Thoracic aorta (tissue), 2 donors: ENCODE results near the gene PLK5. TPM values are rescaled to one million over a fixed set of nuclear protein-coding genes. Genes with fewer than 3 reads are reported as not detected.

Experiments used
- ATAC-seq: fragments of 150-250 bp; one replicate; pipeline ENCODE4 v1.8.0; 2017; ENCODE audit warnings: low read depth; ENCODE audit not compliant: insufficient number of reproducible peaks, low FRiP score
- DNase-seq: peaks from one replicate; pipeline ENCODE4 v3.0.0-alpha.2; 2020; ENCODE audit warnings: low spot score
- H3K27ac ChIP-seq, 2 donors: fragments of 200-600 bp; sonication (generic); 1 replicate in 1 of 2; 2 replicates in 1 of 2; pipeline ENCODE4 v1.5.1; 2016; ENCODE audit warnings: mild to moderate bottlenecking in 2 of 2, moderate library complexity in 2 of 2
- H3K27me3 ChIP-seq: fragments of 200-600 bp; sonication (generic); replicated peaks from 2 replicates; pipeline ENCODE4 v1.6.0; 2016; ENCODE audit warnings: mild to moderate bottlenecking; ENCODE audit not compliant: insufficient read depth
- H3K36me3 ChIP-seq: fragments of 200-600 bp; sonication (generic); one replicate; pipeline ENCODE4 v1.5.1; 2016
- H3K4me1 ChIP-seq, 2 donors: fragments of 200-600 bp; sonication (generic); 1 replicate in 1 of 2; 2 replicates in 1 of 2; pipeline versions ENCODE4 v1.5.1 to v1.6.0; 2016; ENCODE audit warnings: low read depth in 2 of 2, mild to moderate bottlenecking in 1 of 2; ENCODE audit not compliant: control insufficient read depth in 1 of 2
- H3K4me3 ChIP-seq: fragments of 200-600 bp; sonication (generic); 2 replicates; pipeline ENCODE4 v1.5.1; 2016; ENCODE audit warnings: mild to moderate bottlenecking
- H3K9me3 ChIP-seq: fragments of 200-600 bp; sonication (generic); 2 replicates; pipeline ENCODE4 v1.5.1; 2016
- CTCF ChIP-seq: fragments of 200-600 bp; sonication (generic); IDR thresholded peaks from one replicate; pipeline ENCODE4 v1.5.1; 2019; ENCODE audit warnings: antibody characterized with exemption
- total RNA-seq, 2 donors: library from RNA; depleted of rRNA; stranded (reverse); fragments of >200 nt; gene quantifications; one replicate each; pipeline versions ENCODE4 v1.1.0 to v1.2.3, GENCODE V29; 2016

PLK5 gene
- total RNA-seq, 2 donors from 2014 or later, result not detected

DNA sequence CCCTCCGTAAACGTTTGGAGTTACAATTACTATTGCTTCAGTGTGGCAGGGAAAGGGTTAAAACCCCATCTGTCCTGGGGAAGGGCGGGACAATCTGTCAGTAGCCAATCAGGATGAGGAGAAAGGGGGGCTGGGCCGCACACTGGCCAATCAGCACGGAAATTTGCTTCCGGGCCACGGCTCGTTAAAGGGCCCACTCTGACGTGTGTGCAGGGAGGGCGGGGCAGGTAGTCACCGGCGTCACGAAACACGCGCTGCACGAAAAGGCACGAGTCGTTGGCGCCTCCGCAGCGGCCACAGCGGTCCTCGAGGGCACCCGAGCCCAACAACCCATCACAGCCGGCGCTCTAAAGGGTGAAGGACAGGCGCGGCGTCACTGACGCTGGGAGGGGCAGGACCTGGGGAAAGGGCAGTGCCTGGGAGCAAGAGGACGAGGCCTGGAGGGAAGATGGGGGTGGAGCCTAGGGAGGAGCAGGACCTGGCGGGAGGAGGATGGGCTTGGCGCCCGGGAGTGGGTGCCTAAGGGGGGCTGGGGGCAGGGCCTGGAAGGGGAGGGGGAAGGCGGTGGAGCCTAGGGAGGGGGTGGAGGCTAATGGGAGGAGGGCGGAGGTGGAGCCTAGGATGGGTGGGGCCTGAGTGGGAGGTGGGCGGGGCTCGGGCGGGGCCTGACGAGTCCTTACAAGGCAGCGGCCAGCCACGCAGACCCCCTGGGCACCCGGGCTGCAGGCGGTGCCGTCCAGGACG is 15.9 kb upstream of the PLK5 start:
- no peaks in the 10 kb centered on the region for H3K27me3 ChIP-seq
- H3K27ac ChIP-seq, result peak overlapping the region; percentile 68 to 86
- DNase-seq, result peak; percentile 72
- no peaks in the 10 kb centered on the region for H3K9me3 ChIP-seq
- peak overlapping the region; percentile 75 for H3K4me3 ChIP-seq
- no peak for TF ChIP-seq CTCF
- H3K4me1 ChIP-seq, result peaks cover 3 to 24% of the 10 kb centered on the region in 2 donors
- ATAC-seq, result peak; percentile 80
- no peaks in the 10 kb centered on the region for H3K36me3 ChIP-seq

- no peaks in the 10 kb centered on the region for H3K9me3 ChIP-seq
- peak overlapping the region; percentile 75 for H3K4me3 ChIP-seq
- H3K27me3 ChIP-seq, result no peaks in the 10 kb centered on the region
- no peak for DNase-seq
- peak overlapping the region in 1 of 2 donors; percentile 68 for H3K27ac ChIP-seq
- no peak for TF ChIP-seq CTCF
- H3K36me3 ChIP-seq, result no peaks in the 10 kb centered on the region
- peaks cover 3 to 21% of the 10 kb centered on the region in 2 donors for H3K4me1 ChIP-seq
- ATAC-seq, result no peak
Observed at GRCh38 chr19:1508507-1508856, 15.4 kb upstream of the PLK5 start.

GRCh38 chr19:1509602-1510441 is 14.1 kb upstream of the PLK5 start:
- DNase-seq (no peak), ATAC-seq (no peak)
- Histone ChIP-seq H3K27ac (peak overlapping the region in 1 of 2 donors; percentile 68), H3K4me3 (no peak overlapping the region), H3K9me3 (no peaks in the 10 kb centered on the region), H3K27me3 (no peaks in the 10 kb centered on the region), H3K4me1 (peaks cover 3 to 24% of the 10 kb centered on the region in 2 donors), H3K36me3 (no peaks in the 10 kb centered on the region)
- no peak for TF ChIP-seq CTCF

GRCh38 chr19:1510442-1510806 is 13.5 kb upstream of the PLK5 start:
- no peaks in the 10 kb centered on the region for H3K9me3 ChIP-seq
- peaks cover 3 to 24% of the 10 kb centered on the region in 2 donors for H3K4me1 ChIP-seq
- TF ChIP-seq CTCF, result no peak
- ATAC-seq, result no peak
- no peak for DNase-seq
- H3K27me3 ChIP-seq, result no peaks in the 10 kb centered on the region
- no peaks in the 10 kb centered on the region for H3K36me3 ChIP-seq
- no peak overlapping the region for H3K27ac ChIP-seq
- no peak overlapping the region for H3K4me3 ChIP-seq

GRCh38 chr19:1510807-1511206 is 13.1 kb upstream of the PLK5 start:
- no peak for ATAC-seq
- Histone ChIP-seq H3K27me3 (no peaks in the 10 kb centered on the region), H3K9me3 (no peaks in the 10 kb centered on the region), H3K4me1 (peaks cover 3 to 24% of the 10 kb centered on the region in 2 donors), H3K4me3 (no peak overlapping the region), H3K36me3 (no peaks in the 10 kb centered on the region), H3K27ac (no peak overlapping the region)
- no peak for TF ChIP-seq CTCF
- DNase-seq, result no peak
